Tongue (tissue), 1 donor: ENCODE measurements around the gene EN1. TPM values are rescaled to one million over a fixed set of nuclear protein-coding genes. Genes with fewer than 3 reads are reported as not detected.

Experiments
- total RNA-seq: library from RNA; depleted of rRNA; stranded (reverse); fragments of >200 nt; gene quantifications from one replicate; pipeline ENCODE4 v1.2.3, GENCODE V29; 2014

The EN1 gene
- total RNA-seq, 1 donor from 2014 or later: 0.41 TPM

Other genes with a start within 250 kb of the EN1 start
- 2.7 TPM for gene MARCO, start 94.5 kb upstream of the EN1 start, total RNA-seq